OCI-M2 (cell line): ENCODE data around the gene STIL.

Experiments
- DNase-seq: peaks from one replicate; lab custom pipeline; 2025; ENCODE audit not compliant: unreplicated experiment; lab: John Stamatoyannopoulos, UW

Gene STIL

GRCh38 chr1:47238935-47239592 lies 74.9 kb downstream of the STIL start:
- no peak for DNase-seq

GRCh38 chr1:47235806-47236205 lies 78.1 kb downstream of the STIL start:
- DNase-seq: no peak

- DNase-seq: no peak
Measured at GRCh38 chr1:47235241-47235681, 78.7 kb downstream of the STIL start.

DNA sequence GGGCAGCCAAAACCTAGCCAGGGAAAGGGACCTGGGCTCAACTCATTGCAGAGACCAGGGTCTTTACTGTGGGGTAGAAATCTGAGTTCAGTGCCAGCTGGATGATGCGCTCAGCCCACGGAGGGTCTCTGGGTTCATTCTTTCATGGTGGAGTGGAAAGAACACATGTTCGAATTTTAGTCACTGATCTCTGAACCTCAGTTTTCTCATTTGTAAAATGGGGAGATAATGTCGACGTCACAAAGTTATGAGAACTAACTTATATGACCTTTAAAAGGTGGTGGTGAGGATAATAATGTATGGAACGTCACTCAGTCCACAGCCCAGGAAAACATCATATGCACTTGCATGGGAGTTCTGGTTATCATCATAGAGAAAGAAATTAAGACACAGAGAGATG lies 80.8 kb downstream of the STIL start:
- no peak for DNase-seq

DNA sequence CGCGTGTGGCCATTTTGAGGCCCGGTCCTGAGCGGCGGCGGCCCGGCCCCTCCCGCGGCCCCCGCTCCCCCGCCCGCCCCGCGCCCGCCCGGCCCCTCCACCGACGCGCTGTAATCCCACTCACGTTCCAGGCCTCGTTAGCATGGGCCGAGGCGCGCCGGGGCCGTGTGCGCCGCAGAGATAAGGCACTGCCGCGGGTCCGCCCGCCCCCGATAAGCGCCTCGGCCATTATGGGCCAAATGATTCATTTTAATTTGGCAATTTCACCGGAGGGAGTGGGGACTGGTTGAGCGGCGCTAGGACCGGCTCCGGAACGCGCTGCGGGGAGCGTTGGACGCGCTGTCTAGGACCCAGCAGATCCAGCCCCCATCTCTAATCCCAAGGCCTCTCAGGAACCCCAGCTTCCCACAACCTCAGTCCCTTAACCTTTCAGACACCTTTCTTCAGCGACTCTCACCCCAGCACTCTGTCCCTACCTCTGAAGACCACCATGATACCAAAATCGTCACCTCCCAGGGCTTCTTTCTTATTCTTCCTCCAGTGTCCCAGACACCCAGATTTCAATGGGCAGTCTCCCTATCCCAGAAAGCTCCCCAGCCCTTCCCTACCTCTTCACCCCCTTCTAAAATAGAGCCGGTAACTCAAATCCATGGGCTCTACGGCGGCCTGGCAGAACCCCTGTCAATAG lies 81.6 kb downstream of the STIL start, which contains the start of gene TAL1:
TAL1 (minus strand) TSS at position 39 of the 688 bp plus-strand sequence. CDS start 6,337 bp downstream, outside the sequence.
- DNase-seq: peak; percentile 53

DNA sequence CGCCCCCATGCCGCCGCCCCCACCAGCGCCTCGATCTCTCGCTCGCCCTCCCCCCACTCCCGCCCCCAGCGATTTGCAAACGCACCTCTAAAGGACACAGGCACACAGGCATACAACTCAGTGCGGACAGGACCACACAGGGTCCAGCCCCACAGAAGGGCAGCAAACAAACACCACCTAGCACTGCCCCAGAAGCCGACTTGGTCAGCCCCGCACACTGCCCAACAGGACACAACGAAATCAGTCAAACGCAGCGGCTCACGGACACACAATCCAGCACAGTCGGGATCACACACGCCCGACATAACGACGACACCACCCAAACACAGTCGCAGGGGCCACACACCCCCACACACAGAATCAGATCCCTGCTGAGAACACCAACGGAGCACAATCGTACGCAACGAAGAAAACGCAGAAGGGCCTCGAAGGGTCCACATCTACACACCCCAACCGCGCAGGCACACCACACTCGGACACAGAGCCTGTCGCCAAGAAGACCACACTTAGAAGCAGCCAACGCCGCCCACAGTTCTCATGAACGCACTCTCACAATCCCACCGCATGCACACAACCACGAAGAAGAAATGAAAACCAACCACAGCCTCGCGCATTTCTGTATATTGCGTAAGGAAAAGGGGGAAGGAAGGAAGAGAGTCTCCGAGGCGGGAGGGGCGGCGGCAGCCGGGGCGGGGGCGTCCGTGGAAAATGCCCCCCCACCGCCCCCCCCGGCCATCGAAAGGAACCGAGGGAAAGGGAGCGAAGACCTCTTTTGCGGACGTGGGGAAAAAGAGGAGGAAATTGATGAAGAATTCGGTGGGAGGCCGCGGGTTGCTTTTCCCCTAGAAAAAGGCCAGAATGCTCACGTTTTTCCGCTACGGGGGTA lies 82.4 kb downstream of the STIL start:
- DNase-seq: no peak

- no peak for DNase-seq
Measured at GRCh38 chr1:47230692-47231300, 83.2 kb downstream of the STIL start.

DNA sequence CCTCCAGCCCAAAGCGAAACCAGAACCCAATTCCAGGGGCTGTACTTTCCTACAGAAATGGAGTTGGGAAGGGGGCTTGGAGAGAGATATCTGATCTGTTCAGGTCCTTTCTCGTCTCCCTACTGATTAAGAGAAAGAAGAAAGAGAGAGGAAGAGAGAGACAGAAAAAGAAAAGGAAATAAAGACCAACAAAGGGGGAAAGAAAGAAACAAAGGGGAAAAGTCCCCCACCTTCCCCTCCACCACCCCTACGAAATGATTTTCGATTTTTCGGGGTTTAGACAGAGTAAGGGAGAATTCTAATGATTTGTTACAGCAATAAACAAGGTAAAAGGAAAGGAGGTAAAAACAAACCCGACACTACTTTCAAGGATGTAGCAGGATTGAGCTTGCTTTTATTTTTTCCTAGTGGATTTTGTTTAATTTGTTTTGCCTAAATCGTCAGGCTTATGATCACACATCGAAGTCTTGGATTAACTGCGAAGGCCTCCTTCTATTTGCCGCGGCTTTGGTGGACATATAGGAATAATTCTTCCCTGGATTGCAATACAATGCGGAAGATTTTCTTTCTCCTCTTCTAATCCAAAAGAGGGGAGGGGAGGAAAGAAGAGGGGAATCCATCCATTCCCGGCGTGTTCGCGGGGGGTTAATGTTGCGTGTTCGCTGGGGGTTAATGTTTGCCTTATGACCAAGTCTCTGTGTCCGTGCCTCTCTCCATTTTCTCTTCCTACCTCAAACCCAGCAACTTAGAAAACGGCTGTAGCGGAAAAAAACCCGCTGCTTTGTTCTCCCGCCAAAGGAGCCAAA lies 83.9 kb downstream of the STIL start:
- no peak for DNase-seq

GRCh38 chr1:47229031-47229885 lies 84.7 kb downstream of the STIL start:
- no peak for DNase-seq

DNA sequence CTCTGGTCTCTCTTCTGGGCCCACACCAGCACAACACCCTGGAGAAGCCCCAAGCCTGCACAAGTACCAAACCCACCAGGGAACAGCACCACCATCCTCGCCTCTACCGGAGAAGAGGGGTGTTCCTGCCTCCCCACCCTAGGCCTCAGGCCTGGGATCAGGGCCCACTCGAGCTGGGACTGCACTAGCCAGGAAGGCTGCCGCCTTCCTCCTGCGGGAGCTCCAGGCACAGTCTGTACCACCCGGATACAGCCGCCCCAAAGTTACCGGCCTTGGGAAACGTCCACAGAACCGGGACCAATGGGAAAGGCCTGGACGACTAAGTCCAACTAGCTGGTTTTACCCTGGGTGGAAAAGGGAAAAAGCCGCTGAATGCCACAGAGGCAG lies 85.3 kb downstream of the STIL start:
- DNase-seq: no peak

DNA sequence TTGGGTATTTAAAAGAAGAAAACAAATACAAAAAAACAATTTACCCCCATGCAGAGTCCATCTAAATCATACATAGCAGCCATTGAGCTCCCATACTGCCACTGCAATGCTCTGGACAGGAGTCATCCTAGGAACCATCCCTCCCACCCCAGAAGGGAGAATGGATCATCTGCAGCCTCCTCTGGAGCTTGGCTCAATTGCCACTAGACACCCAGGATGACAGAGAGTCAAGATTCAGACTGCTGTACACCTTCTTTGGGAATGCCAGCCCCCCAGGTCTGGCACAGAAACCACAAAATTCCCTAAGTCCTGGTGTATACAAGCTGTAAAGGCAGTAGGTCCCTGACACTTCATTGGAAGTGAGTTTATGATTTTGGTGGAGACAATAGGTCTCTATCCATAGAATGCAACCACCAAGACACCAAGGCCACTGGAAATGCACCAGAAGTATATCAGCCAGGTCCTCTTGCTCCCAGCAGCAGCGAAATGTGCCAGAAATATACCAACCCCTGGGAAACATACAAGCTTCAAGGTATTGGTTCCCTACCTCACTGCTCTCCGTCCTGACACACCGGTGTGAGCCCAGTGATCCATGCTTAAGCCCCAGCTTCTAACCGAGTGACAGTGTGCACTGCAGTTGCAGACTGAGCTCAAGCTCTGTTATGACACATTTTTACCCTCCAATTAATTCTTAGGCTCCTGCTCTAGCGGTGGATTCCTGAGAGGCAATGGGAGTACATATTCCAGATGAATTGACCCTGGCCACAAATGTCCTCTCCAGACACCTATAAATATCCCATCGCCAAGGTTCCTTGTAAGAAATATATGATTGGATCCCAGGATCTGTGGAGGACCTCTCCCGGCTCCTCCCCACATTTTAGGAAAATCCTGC lies 86.4 kb downstream of the STIL start:
- no peak for DNase-seq

- no peak for DNase-seq
Measured at GRCh38 chr1:47226839-47227215, 87.1 kb downstream of the STIL start.

- no peak for DNase-seq
Measured at GRCh38 chr1:47226121-47226838, 87.7 kb downstream of the STIL start.

- DNase-seq: no peak
Measured at GRCh38 chr1:47225430-47226100, 88.4 kb downstream of the STIL start.

GRCh38 chr1:47224676-47225399 lies 89.1 kb downstream of the STIL start:
- no peak for DNase-seq

- no peak for DNase-seq
Measured at GRCh38 chr1:47223921-47224675, 89.8 kb downstream of the STIL start.
